HCT116 (cell line): ENCODE results near the gene ABHD17C. TPM values are rescaled to one million over a fixed set of nuclear protein-coding genes. Genes with fewer than 3 reads are reported as not detected.
A peak's percentile ranks its signal among the peaks of the same experiment; 100 is the strongest.

Experiments
- ATAC-seq: fragments of 200-7000 bp; cut with Tn5 transposase; 2 replicates; pipeline ENCODE4 v1.9.1; 2020; ENCODE audit warnings: mild to moderate bottlenecking, moderate library complexity
- BruUV-seq: library from RNA; stranded (reverse); fragments of 400-500 nt; replicated peaks from 2 replicates; lab custom pipeline; 2021; lab: Mats Ljungman, UMichigan
- CTCF ChIA-PET: fragments of 300-600 bp; sonication (Branson Sonifier 250); formaldehyde crosslinking; loops from one replicate; lab custom pipeline; 2021; ENCODE audit warnings: antibody characterized with exemption; lab: Charles Lee
- POLR2A ChIA-PET: fragments of 300-600, 350-600 bp; sonication (Branson Sonifier 250); formaldehyde crosslinking; loops from one replicate; lab custom pipeline; 2021; ENCODE audit warnings: antibody characterized with exemption; lab: Charles Lee
- RAD21 ChIA-PET, 2 experiments: fragments of 300-600 bp; sonication (Branson Sonifier 250); formaldehyde crosslinking; loops; one replicate each; lab custom pipeline; 2023; ENCODE audit warnings: low total read pairs in 2 of 2; ENCODE audit not compliant: uncharacterized antibody in 2 of 2, unreplicated experiment in 2 of 2, low non-redundant PET in 1 of 2; lab: Charles Lee
- DNase-seq: peaks from one replicate; pipeline ENCODE4 v3.0.0-alpha.2; 2010; ENCODE audit warnings: low read depth, low spot score
- H2AFZ ChIP-seq: fragments of 200-600 bp; shearing (Covaris generic), sonication (generic); 2 replicates; pipeline ENCODE4 v1.6.1; 2017; ENCODE audit warnings: low read depth, mixed run types, mixed read lengths, antibody characterized with exemption, low read length; ENCODE audit not compliant: poor library complexity, severe bottlenecking
- H3K27ac ChIP-seq: 2 replicates; pipeline ENCODE4 v1.5.1; 2012; ENCODE audit warnings: low read depth, low read length
- H3K27me3 ChIP-seq: fragments of 200-600 bp; sonication (generic); 2 replicates; pipeline ENCODE4 v1.6.1; 2016; ENCODE audit warnings: mixed run types, low read length, mixed read lengths; ENCODE audit not compliant: insufficient read depth
- H3K36me3 ChIP-seq, 2 experiments: fragments of 200-500 bp in 1 of 2; fragments of 200-600 bp in 1 of 2; sonication (Bioruptor generic) in 1 of 2; sonication (generic) in 1 of 2; 2 replicates each; pipeline versions ENCODE4 v1.5.1 to v1.6.1; 2014 to 2016; ENCODE audit warnings: low read length in 2 of 2, inconsistent platforms in 1 of 2, mixed read lengths in 1 of 2, mixed run types in 1 of 2; ENCODE audit not compliant: insufficient read depth in 2 of 2, control insufficient read depth in 1 of 2
- H3K4me1 ChIP-seq, 2 experiments: fragments of 200-600 bp in 1 of 2; sonication (generic) in 1 of 2; 2 replicates each; pipeline versions ENCODE4 v1.5.1 to v1.6.1; 2012 to 2017; ENCODE audit warnings: low read length in 2 of 2, inconsistent platforms in 1 of 2, mild to moderate bottlenecking in 1 of 2, mixed read lengths in 1 of 2, mixed run types in 1 of 2, moderate library complexity in 1 of 2; ENCODE audit not compliant: insufficient read depth in 2 of 2, control insufficient read depth in 1 of 2
- H3K4me2 ChIP-seq: fragments of 200-600 bp; sonication (generic); 2 replicates; pipeline ENCODE4 v1.6.1; 2017; ENCODE audit warnings: mixed run types, low read length, mixed read lengths
- H3K4me3 ChIP-seq, 2 experiments: fragments of 200-600 bp in 1 of 2; sonication (generic) in 1 of 2; replicated peaks in 1 of 2; 2 replicates each; pipeline ENCODE4 v1.5.1; 2011 to 2016; ENCODE audit warnings: low read length in 2 of 2, control low read depth in 1 of 2, low read depth in 1 of 2, mild to moderate bottlenecking in 1 of 2, mixed read lengths in 1 of 2, mixed run types in 1 of 2
- H3K79me2 ChIP-seq: fragments of 200-600 bp; sonication (generic); 2 replicates; pipeline ENCODE4 v1.6.1; 2017; ENCODE audit warnings: mild to moderate bottlenecking, mixed run types, low read length, moderate library complexity, mixed read lengths; ENCODE audit not compliant: insufficient read depth
- H3K9ac ChIP-seq: fragments of 200-600 bp; sonication (generic); 2 replicates; pipeline ENCODE4 v1.6.1; 2016; ENCODE audit warnings: low read length, mixed read lengths
- H3K9me2 ChIP-seq: fragments of 200-600 bp; sonication (generic), shearing (Covaris generic); 2 replicates; pipeline ENCODE4 v1.6.1; 2017; ENCODE audit warnings: mixed run types, mild to moderate bottlenecking, moderate library complexity; ENCODE audit not compliant: insufficient read depth
- H3K9me3 ChIP-seq, 2 experiments: fragments of 200-500 bp in 1 of 2; fragments of 200-600 bp in 1 of 2; sonication (Bioruptor generic) in 1 of 2; sonication (generic) in 1 of 2; 2 replicates each; pipeline ENCODE4 v1.6.1; 2014 to 2017; ENCODE audit warnings: low read length in 2 of 2, mixed read lengths in 2 of 2, inconsistent platforms in 1 of 2, low read depth in 1 of 2, mild to moderate bottlenecking in 1 of 2, mixed run types in 1 of 2, moderate library complexity in 1 of 2; ENCODE audit not compliant: control insufficient read depth in 1 of 2, insufficient read depth in 1 of 2
- H4K20me1 ChIP-seq: fragments of 200-600 bp; sonication (generic), shearing (Covaris generic); 2 replicates; pipeline ENCODE4 v1.6.1; 2017; ENCODE audit warnings: mixed run types, mild to moderate bottlenecking, moderate library complexity; ENCODE audit not compliant: insufficient read depth
- EGR1 ChIP-seq: IDR thresholded peaks from 2 replicates; pipeline ENCODE4 v1.6.1; 2012; ENCODE audit warnings: low read depth
- FOSL1 ChIP-seq: IDR thresholded peaks from 2 replicates; pipeline ENCODE4 v1.6.1; 2012; ENCODE audit warnings: low read depth
- SRF ChIP-seq: IDR thresholded peaks from 2 replicates; pipeline ENCODE4 v1.6.1; 2012; ENCODE audit warnings: low read depth
- ZNF274 ChIP-seq: fragments of 200-500 bp; sonication (Bioruptor generic); IDR thresholded peaks from 2 replicates; pipeline ENCODE4 v1.6.1; 2014; ENCODE audit warnings: mild to moderate bottlenecking, low read depth, low read length, inconsistent platforms
- intact Hi-C: fragments of 100-400 bp; cut with micrococcal nuclease; formaldehyde crosslinking; loops from 2 replicates; pipeline ENCODE4 v1.10.0; 2022
- total RNA-seq: library from RNA; stranded (reverse); gene quantifications from one replicate; pipeline ENCODE4 v1.2.1, GENCODE V29; 2021; ENCODE audit not compliant: unreplicated experiment
- TF ChIP-seq, protein P1 (sequence below), 3 experiments: fragments of 200-600 bp in 1 of 3; sonication (generic) in 1 of 3; IDR thresholded peaks in 2 of 3; conservative IDR thresholded peaks in 1 of 3; 2 replicates each; pipeline ENCODE4 v1.5.1; 2012 to 2017; ENCODE audit warnings: low read depth in 2 of 3, low read length in 2 of 3, antibody characterized with exemption in 1 of 3, borderline replicate concordance in 1 of 3, control low read depth in 1 of 3, mild to moderate bottlenecking in 1 of 3, mixed read lengths in 1 of 3, mixed run types in 1 of 3, moderate library complexity in 1 of 3; ENCODE audit not compliant: insufficient read depth in 1 of 3

Gene ABHD17C
- total RNA-seq, 1 experiment from 2014 or later, result 27.9 TPM

DNA sequence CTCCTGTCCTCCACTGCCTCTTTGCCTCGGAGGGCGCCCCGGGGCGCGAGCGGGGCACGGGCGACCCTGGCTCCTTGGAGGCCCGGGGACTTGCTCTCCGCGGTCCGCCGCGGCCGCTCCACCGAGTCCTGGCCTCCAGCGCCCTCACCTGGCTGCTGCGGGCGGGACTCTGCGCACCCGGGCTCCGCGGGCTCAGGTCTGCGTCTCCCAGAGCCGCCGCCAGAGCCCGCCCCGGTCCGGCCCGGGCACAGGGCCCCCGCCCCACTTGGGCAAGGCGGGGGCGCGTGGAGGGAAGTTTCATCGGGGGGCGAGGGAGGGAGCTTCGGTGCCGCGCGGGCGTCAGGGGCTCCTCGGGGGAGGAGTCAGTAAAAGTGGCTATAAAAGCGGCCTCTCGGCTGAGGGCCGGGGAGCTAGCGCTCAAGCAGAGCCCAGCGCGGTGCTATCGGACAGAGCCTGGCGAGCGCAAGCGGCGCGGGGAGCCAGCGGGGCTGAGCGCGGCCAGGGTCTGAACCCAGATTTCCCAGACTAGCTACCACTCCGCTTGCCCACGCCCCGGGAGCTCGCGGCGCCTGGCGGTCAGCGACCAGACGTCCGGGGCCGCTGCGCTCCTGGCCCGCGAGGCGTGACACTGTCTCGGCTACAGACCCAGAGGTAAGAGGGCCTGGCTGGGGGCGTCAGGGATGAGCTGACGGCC is 84.0 kb downstream of the ABHD17C start, which contains the start of gene CEMIP (continued):
- TF ChIP-seq FOSL1 (no peak), SRF (no peak), EGR1 (peak; percentile 64)

DNA sequence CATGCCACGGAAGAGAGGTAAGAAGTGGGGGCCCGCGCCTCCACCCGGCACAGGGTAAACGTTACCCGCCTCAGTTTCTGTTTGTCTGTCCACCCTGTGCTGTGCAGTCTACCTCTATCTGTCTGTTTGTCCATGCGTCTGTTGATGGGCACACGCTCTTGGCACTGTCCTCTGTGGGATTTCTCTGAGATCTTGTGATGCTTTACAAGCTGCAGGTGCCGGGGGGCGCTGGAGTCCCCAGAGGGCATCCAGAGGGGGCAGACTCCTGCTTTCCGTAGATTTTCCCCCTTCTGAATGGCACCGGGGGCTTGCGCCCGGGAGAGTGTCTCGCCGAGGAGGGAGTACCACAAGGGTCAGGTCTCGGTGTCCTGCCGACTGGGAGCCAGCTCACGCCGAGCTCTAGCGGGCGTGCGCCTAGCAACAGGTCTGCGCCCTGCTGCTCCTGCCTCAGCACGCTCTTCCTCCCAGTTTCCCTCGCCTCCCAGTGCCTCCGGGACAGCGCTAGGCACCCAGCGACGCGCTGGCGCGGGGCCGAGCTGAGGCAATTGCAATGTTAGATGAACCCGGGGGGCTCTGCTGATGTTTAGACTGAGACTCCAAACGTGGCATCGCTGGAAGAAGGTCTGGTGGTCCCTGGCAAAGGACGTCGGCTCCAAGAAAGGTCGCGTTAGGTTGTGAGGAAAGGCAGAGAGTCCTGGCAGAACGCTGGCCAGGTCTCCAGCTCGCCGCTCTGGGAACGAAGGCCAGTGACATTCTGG is 84.7 kb downstream of the ABHD17C start:
- ATAC-seq (no peak), DNase-seq (no peak)
- Histone ChIP-seq H3K27me3 (no peaks in the 10 kb centered on the region), H3K9ac (peak overlapping the region; percentile 40; the same call in 1 of the 2 replicates), H3K79me2 (no peaks in the 10 kb centered on the region), H3K36me3 (no peaks in the 10 kb centered on the region), H3K27ac (peak overlapping the region; percentile 47; the same call in 1 of the 2 replicates), H3K4me3 (peak overlapping the region; percentile 50 to 62), H3K4me2 (peak overlapping the region; percentile 80), H3K4me1 (peaks cover 4 to 19% of the 10 kb centered on the region in 2 experiments; a peak in 2 of 4 replicates), H2AFZ (peak overlapping the region; percentile 64)
- no TSS peak for BruUV-seq
- ChIA-PET POLR2A (interaction anchor here (1.6 kb wide), 1 partner anchor 212 kb away, joined by 3 read pairs; no protein-coding TSS in a partner anchor), CTCF (interaction anchor here (0.6 to 6.0 kb wide), 10 partner anchors 10 to 486 kb away, joined by 3 to 136 read pairs (median 3); no protein-coding TSS in a partner anchor), RAD21 (interaction anchor here (0.7 to 1.3 kb wide), 8 partner anchors 62 to 320 kb away, joined by 3 to 7 read pairs (median 3); no protein-coding TSS in a partner anchor)
- intact Hi-C loops, result loop anchor here (1.0 to 10.0 kb wide), 5 partner anchors 120 to 535 kb away; no protein-coding TSS in a partner anchor
- TF ChIP-seq, protein P1, sequence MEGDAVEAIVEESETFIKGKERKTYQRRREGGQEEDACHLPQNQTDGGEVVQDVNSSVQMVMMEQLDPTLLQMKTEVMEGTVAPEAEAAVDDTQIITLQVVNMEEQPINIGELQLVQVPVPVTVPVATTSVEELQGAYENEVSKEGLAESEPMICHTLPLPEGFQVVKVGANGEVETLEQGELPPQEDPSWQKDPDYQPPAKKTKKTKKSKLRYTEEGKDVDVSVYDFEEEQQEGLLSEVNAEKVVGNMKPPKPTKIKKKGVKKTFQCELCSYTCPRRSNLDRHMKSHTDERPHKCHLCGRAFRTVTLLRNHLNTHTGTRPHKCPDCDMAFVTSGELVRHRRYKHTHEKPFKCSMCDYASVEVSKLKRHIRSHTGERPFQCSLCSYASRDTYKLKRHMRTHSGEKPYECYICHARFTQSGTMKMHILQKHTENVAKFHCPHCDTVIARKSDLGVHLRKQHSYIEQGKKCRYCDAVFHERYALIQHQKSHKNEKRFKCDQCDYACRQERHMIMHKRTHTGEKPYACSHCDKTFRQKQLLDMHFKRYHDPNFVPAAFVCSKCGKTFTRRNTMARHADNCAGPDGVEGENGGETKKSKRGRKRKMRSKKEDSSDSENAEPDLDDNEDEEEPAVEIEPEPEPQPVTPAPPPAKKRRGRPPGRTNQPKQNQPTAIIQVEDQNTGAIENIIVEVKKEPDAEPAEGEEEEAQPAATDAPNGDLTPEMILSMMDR (IDR thresholded peaks at IDR 0.05 in 2 of 3, conservative IDR thresholded peaks at IDR 0.05 in 1 of 3; ENCODE audit: borderline replicate concordance in 1 of 3, insufficient read depth in 1 of 3, low read depth in 2 of 3, low read length in 2 of 3), result peak in 1 of 3 experiments; percentile 12; a peak in 1 of 6 replicates
- TF ChIP-seq FOSL1, result no peak
- no peak for TF ChIP-seq ZNF274
- TF ChIP-seq, all 23 proteins: peak for 1
- H3K9me2 ChIP-seq, result no peaks in the 10 kb centered on the region
- H3K9me3 ChIP-seq, result no peaks in the 10 kb centered on the region
- no peaks in the 10 kb centered on the region for H4K20me1 ChIP-seq
